ENCODE measurements around the gene SARDH. TPM values are rescaled to one million over a fixed set of nuclear protein-coding genes. Genes with fewer than 3 reads are reported as not detected.

Gene SARDH
- total RNA-seq, 1 donor from 2014 or later, result 0.56 TPM

- Mint-ChIP-seq H3K27me3 (ENCODE audit: unreplicated experiment) (no peaks in the 10 kb centered on the region), H3K27ac (ENCODE audit: unreplicated experiment) (no peak overlapping the region), H3K9me3 (ENCODE audit: unreplicated experiment) (no peaks in the 10 kb centered on the region), H3K4me1 (ENCODE audit: unreplicated experiment) (no peaks in the 10 kb centered on the region), H3K36me3 (ENCODE audit: unreplicated experiment) (peaks cover 8% of the 10 kb centered on the region), H3K4me3 (ENCODE audit: unreplicated experiment) (no peak overlapping the region)
- TF ChIP-seq CTCF (IDR thresholded peaks at IDR 0.05), result no peak
- DNase-seq (ENCODE audit: extremely low spot score, unreplicated experiment), result no peak
These were observed 47.7 kb upstream of the SARDH start for GRCh38 chr9:133785753-133786370.

- no peak for DNase-seq (ENCODE audit: extremely low spot score, unreplicated experiment)
- TF ChIP-seq CTCF (IDR thresholded peaks at IDR 0.05), result no peak
- H3K9me3 Mint-ChIP-seq (ENCODE audit: unreplicated experiment), result no peaks in the 10 kb centered on the region
- H3K4me1 Mint-ChIP-seq (ENCODE audit: unreplicated experiment), result no peaks in the 10 kb centered on the region
- H3K27ac Mint-ChIP-seq (ENCODE audit: unreplicated experiment), result no peak overlapping the region
- H3K36me3 Mint-ChIP-seq (ENCODE audit: unreplicated experiment), result peaks cover 8% of the 10 kb centered on the region
- H3K4me3 Mint-ChIP-seq (ENCODE audit: unreplicated experiment), result no peak overlapping the region
- no peaks in the 10 kb centered on the region for H3K27me3 Mint-ChIP-seq (ENCODE audit: unreplicated experiment)
These were observed 46.8 kb upstream of the SARDH start for GRCh38 chr9:133784731-133785561.

GRCh38 chr9:133783331-133783731 lies 45.2 kb upstream of the SARDH start:
- no peak for TF ChIP-seq CTCF (IDR thresholded peaks at IDR 0.05)
- no peaks in the 10 kb centered on the region for H3K27me3 Mint-ChIP-seq (ENCODE audit: unreplicated experiment)
- H3K9me3 Mint-ChIP-seq (ENCODE audit: unreplicated experiment), result no peaks in the 10 kb centered on the region
- peaks cover 5% of the 10 kb centered on the region for H3K36me3 Mint-ChIP-seq (ENCODE audit: unreplicated experiment)
- no peak overlapping the region for H3K4me3 Mint-ChIP-seq (ENCODE audit: unreplicated experiment)
- no peak overlapping the region for H3K27ac Mint-ChIP-seq (ENCODE audit: unreplicated experiment)
- DNase-seq (ENCODE audit: extremely low spot score, unreplicated experiment), result no peak
- no peaks in the 10 kb centered on the region for H3K4me1 Mint-ChIP-seq (ENCODE audit: unreplicated experiment)

GRCh38 chr9:133782157-133783130 lies 44.3 kb upstream of the SARDH start:
- peak; percentile 92 for DNase-seq (ENCODE audit: extremely low spot score, unreplicated experiment)
- no peaks in the 10 kb centered on the region for H3K4me1 Mint-ChIP-seq (ENCODE audit: unreplicated experiment)

More at GRCh38 chr9:133782157-133783130, 44.3 kb upstream of the SARDH start:
- H3K4me3 Mint-ChIP-seq (ENCODE audit: unreplicated experiment), result no peak overlapping the region
- H3K36me3 Mint-ChIP-seq (ENCODE audit: unreplicated experiment), result peaks cover 5% of the 10 kb centered on the region
- H3K27ac Mint-ChIP-seq (ENCODE audit: unreplicated experiment), result no peak overlapping the region
- H3K9me3 Mint-ChIP-seq (ENCODE audit: unreplicated experiment), result no peaks in the 10 kb centered on the region
- no peaks in the 10 kb centered on the region for H3K27me3 Mint-ChIP-seq (ENCODE audit: unreplicated experiment)
- TF ChIP-seq CTCF (IDR thresholded peaks at IDR 0.05), result peak; percentile 88
